Ureter (tissue), 1 donor: ENCODE results near the gene GNB2. TPM values are rescaled to one million over a fixed set of nuclear protein-coding genes. Genes with fewer than 3 reads are reported as not detected.
A peak's percentile ranks its signal among the peaks of the same experiment; 100 is the strongest.

Experiments used
- DNase-seq: peaks from one replicate; pipeline ENCODE4 v3.0.0-alpha.2; 2020; ENCODE audit warnings: low spot score
- total RNA-seq: library from RNA; stranded (reverse); gene quantifications from one replicate; pipeline ENCODE4 v1.2.4, GENCODE V29; 2023
- donor health status: DM: yes; HTN: yes; CAD: no.

Gene GNB2
- total RNA-seq, 1 donor from 2014 or later, result 225 TPM

GRCh38 chr7:100680576-100681271 is 7.2 kb downstream of the GNB2 start:
- no peak for DNase-seq

DNA sequence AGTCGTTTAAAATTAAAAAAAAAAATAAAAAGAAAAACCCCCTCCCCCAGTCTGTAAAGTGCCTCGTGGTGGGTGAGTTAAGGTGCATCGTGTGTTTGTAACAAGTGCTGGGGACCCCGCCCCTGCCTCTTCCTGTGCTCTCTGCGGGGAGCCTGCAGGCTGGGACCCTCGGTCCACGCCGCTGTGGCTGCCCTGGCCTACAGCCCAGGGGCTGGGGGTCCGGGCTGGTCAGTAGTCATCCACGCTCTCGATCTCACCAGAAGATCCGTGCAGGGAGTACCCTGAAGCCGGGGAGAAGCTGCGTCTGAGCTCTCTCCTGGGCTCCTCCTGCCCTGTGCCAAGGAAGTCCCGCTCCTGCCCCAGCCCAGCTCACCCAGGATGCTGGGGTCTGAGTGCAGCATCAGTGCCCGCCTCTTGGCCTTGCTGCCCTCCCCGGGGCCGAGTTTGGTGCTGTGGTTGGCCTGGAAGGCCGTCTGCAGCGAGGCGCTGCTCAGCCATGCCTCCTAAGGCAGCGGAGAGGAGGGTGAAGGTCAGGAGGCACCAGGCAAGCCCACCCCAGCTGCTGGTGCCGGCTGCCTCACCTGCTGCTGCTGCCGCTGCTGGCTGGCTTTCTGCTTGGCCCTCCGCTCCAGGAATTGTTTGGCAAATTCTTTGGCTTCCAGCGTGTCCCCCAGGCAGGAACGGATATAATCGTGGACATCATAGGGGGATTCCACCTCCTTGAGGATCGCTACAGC is 8.1 kb downstream of the GNB2 start:
- no peak for DNase-seq

GRCh38 chr7:100682228-100682741 is 8.7 kb downstream of the GNB2 start:
- no peak for DNase-seq

- DNase-seq, result no peak
Measured at GRCh38 chr7:100682991-100683658, 9.6 kb downstream of the GNB2 start.

- DNase-seq, result no peak
Measured at GRCh38 chr7:100683659-100684533, 10.4 kb downstream of the GNB2 start.

DNA sequence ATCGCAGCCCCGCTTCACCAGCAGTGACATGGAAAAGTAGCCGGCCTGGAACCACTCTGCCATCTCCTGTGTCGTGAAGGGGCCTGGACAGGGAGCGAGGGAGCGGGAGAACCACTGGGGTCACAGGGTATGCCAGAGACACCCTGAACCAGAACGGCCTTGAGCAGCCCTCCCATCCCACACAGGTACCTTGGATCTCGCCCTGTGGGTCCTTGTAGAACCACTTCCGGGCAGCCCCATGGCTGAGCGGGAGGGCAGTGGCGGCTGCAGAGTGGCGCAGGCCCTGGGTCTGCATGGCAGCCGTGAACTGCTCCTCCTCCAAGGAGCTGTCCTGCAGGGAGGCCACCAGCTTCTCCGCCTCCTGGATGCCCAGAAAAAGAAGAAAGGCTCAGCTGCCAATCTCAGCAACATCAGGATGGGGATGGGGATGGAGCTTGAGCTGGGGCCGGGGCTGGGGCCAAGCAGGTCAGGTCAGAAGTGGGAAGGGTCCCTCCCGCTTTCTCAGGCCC is 11.0 kb downstream of the GNB2 start:
- DNase-seq, result no peak

DNA sequence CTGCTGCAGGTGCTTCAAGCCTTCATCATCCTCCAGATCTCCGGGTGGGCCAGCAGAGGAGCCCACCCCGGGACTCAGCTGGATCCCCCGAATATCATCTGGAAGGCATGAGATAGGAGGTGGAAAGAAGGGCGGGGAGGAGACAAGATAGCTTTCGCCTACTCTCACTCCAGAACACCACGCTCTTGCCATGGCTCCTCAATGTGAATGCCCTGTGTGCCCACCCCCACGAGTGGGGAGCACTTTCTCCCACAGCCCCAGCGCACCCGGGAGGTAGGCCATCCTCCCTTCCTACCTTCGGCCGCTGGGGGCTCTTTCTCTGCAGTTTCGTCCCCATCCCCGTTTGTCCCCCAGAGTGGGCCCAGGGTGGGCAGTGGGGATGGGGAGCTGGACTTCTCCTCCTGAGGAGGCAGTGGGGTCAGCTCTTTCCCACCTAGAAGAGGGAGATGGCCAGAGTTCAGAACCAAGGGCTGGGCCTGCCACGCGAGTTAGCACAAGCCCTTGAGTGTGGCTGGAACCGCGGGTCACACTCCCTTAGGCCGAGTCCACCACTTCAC is 11.6 kb downstream of the GNB2 start:
- DNase-seq, result no peak

DNA sequence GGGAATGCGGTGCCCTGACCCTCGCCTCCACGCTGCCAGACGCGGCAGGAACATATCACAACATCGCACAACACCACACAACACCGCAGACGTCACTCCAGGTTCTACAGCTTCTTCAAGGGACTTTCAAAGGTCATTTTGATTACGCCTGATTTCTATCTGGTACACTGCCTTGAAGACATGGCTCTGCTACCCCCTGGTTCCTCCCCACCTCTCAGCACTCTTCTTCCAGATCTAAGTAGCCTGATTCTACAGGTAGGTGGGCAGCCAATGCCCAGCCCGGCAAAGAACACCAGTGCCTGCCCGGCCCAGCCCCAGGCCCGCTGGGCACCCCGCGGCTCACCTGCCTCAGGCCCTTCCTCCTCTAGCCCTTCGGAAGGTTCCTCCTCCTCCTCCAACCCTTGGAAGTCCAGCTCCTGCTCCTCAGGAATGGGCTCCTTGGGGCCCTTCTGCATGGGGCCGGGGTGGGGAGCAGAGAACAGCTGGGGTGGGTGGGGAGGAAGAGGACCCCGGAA is 12.1 kb downstream of the GNB2 start:
- DNase-seq, result no peak

- DNase-seq, result no peak
Measured at GRCh38 chr7:100686201-100686821, 12.8 kb downstream of the GNB2 start.

DNA sequence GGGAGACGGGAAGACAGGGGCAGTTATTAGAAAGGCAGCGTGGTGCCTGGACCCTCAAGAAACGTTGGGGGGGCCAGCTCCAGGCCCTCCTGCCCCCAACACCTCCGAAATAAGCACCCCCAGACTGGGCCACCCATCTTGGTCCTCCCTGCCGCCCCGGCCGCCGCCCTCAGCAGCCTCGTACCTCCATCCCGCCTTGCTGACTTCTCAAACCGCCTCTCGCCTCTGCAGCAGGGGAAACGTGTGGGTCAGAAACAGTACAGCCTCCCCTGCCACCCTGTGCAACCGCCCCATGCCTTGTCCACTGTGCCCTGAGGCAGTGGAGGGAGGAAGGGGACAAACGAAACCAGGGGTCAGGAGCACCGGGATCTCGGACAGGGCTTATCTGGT is 13.3 kb downstream of the GNB2 start:
- no peak for DNase-seq

DNA sequence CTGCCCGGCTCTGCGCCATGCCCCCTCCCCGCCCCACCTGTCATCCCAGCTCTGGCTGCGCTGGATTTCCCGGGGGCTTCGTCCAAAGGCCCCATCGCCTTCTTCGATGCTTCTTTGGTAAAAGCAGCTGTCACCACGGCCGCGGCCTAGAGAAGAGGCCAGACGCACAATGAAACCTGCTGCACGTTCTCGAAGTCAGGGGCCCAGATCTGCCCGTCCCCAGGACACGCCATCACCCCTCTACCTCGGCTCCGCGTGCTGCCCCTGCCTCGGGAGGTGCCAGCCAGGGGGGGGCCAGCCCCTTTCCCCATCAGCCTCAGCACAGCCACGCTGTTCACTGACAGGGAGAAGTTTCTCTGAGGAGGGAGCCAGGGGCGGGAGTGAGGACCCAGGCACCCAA is 13.7 kb downstream of the GNB2 start:
- no peak for DNase-seq

DNA sequence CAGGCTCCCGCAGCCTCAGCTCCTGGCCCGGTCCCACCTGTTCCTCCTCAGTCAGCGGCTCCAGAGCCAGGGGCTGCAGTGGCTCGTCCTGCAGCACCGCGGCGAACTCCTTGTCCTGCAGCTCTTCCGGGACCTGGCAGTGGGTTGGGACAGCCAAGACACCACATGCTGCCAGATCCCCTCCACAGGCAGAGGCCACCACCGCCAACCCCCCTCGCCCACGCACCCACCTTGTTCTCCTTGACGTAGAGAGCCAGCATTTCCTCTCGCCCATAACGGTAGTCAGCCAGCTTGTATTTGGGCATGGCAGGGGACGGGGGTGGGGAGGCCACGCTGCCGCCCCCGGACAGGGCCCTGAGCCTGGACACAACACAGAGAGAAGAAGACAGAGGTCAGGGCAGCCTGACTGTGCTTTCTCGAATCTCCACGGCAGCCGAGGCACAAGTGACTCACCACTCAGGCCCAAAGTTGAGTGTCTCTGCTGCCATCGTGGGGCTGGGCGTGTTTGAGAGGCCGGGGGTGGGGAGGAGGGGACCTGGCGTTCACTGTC is 14.3 kb downstream of the GNB2 start:
- no peak for DNase-seq

- no peak for DNase-seq
Measured at GRCh38 chr7:100688326-100688860, 14.9 kb downstream of the GNB2 start.

DNA sequence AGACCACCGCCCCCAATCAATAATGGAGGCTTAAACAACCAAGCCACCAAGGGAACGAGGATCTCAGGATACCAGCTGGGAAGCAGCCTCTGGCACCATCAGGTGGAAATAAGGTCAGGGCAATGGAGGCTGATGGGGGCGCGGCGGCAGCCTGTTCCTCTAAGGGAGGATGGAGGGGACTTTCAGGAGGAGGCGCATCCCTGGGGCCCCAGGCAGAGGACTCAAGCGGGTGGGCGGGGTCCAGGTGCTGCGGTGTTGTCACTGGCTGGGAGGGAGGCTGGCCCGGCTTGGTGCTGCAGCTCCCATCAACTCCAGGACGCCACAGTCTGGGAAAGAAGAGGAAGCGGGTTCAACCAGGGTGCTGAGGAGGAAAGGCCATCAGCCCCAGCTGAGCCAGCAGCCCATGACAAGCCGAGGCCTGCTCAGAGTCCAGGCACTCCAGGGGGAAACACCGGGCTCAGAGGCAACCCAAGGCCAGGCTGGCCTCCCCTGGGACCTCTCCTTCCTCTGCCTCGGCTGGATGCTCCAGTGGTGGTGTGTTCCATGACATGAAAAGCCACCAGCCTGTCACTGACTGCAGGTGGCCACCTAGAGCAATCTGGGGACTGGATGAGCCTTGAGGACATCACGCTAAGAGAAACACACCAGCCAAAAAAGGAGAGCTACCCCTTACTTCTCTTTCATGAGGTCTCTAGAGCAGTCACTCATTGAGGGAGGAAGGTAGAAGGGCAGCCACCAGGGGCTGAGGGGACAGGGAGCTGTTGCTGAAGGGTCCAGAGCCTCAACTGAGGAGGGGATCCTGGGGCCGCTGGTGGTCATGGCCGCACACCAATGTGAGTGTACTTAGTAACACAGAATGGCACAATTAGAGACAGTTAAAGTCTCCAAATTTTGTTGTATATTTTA is 15.9 kb downstream of the GNB2 start:
- DNase-seq, result no peak

- DNase-seq, result peak; percentile 83
Measured at GRCh38 chr7:100691676-100692577, 18.4 kb downstream of the GNB2 start.

DNA sequence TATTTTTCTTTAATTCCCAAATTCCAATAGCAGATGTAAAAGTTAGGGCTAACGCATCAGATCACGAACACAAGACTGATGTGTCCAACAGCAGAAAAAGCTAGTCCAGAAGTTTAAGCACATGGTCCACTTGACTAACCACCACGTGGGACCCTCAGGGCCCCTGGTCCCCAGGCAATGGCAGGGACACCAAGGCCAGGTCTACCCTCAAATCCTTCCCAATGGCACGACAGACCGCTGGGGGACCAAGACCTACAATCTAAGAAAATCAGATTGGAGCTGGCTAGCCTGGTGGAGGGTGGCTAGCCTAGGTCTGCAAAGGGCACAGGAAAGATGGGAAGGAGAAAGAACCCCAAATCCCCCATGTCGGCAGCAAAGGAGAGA is 19.0 kb downstream of the GNB2 start:
- DNase-seq, result no peak

DNA sequence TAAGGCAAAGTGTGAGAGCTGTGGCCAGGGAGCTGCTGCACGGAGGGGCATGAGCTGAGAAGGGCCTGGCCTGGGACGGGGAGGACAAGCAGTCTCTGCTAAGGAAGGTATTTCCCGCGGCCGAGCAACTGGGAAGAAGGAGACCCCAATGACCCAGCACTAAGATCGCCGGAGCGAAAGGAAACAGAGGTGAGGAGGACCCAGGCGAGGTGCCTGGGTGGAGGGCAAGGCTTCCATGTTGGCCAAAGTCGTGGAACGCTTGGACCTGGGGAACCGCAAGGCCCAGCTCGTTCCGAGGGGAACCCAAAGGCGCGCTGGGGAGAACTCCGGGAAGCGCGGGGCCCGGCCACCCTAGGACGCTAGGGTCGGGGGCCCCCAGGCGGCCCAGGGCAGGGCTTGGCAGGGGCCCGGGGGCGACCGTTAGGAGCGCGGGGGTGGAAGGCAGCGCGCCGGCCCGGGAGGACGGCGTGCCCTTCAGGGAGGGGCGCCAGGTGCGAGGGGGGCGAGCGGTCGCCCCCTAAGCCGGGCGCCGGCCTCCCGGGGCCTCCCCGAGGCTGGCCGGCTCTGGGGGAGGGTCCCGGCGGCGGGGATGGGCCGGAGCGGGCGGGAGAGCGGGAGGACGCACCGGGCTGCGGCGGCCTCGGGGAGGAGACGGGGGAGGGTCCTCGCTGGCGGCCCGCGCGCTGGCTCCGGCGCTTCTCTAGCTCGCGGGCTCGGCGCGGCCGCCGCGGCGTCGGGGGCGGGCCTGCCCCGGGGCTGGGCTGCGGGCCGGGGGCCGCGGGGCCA is 20.0 kb downstream of the GNB2 start:
- peak; percentile 47 for DNase-seq
